ENCODE results near the gene BRK1. TPM values are rescaled to one million over a fixed set of nuclear protein-coding genes. Genes with fewer than 3 reads are reported as not detected.

Gene BRK1
- total RNA-seq, 2 donors from 2014 or later, result 55.0 to 126 TPM

GRCh38 chr3:10142707-10143560 lies 27.5 kb downstream of the BRK1 start:
- ATAC-seq (ENCODE audit: insufficient number of reproducible peaks, low FRiP score, low read depth) (no peak), DNase-seq (ENCODE audit: low spot score) (no peak)
- Histone ChIP-seq H3K27ac (peak overlapping the region in 1 of 2 donors; percentile 95), H3K4me1 (ENCODE audit: control insufficient read depth in 1 of 2, low read depth in 2 of 2) (peaks cover 26 to 28% of the 10 kb centered on the region in 2 donors), H3K36me3 (peaks cover 6% of the 10 kb centered on the region), H3K27me3 (replicated peaks; ENCODE audit: insufficient read depth) (no peaks in the 10 kb centered on the region), H3K4me3 (peak overlapping the region; percentile 97), H3K9me3 (no peaks in the 10 kb centered on the region)
- TF ChIP-seq CTCF (IDR thresholded peaks at IDR 0.05), result no peak

GRCh38 chr3:10145685-10146084 lies 30.2 kb downstream of the BRK1 start:
- peaks cover 24% of the 10 kb centered on the region for H3K36me3 ChIP-seq
- no peaks in the 10 kb centered on the region for H3K9me3 ChIP-seq
- ATAC-seq (ENCODE audit: insufficient number of reproducible peaks, low FRiP score, low read depth), result no peak
- no peak for TF ChIP-seq CTCF (IDR thresholded peaks at IDR 0.05)
- peaks cover 26 to 28% of the 10 kb centered on the region in 2 donors for H3K4me1 ChIP-seq (ENCODE audit: control insufficient read depth in 1 of 2, low read depth in 2 of 2)
- H3K4me3 ChIP-seq, result no peak overlapping the region
- DNase-seq (ENCODE audit: low spot score), result no peak
- H3K27ac ChIP-seq, result no peak overlapping the region
- no peaks in the 10 kb centered on the region for H3K27me3 ChIP-seq (replicated peaks; ENCODE audit: insufficient read depth)

DNA sequence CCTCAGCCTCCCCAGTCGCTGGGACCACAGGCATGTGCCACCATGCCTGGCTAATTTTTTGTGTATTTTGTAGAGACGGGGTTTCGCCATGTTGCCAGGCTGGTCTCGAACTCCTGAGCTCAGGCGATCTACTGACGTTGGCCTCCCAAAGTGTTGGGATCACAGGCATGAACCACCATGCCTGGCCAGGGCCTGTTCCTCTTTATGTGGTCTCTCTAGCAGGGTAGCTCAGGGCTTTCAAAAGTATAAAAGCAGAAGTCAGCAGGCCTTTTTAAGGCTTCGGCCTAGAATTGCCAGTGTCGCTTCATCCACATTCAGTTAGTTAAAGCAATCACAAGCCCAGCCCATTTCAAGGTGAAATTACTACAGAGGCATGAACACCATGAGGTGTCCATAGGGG lies 33.8 kb downstream of the BRK1 start:
- no peak for TF ChIP-seq CTCF (IDR thresholded peaks at IDR 0.05)

DNA sequence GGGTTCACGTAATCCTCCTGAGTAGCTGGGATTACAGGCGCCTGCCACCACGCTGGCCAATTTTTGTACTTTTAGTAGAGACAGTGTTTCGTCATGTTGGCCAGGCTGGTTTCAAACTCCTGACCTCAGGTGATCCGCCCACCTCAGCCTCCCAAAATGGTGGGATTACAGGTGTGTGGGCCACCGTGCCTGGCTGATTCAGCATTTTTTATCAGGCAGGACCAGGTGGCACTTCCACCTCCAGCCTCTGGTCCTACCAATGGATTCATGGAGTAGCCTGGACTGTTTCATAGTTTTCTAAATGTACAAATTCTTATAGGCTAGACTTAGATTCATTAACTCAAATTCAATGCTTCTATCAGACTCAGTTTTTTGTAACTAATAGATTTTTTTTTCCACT lies 35.5 kb downstream of the BRK1 start:
- peaks cover 40% of the 10 kb centered on the region for H3K36me3 ChIP-seq

More for the DNA sequence above, 33.8 kb downstream of the BRK1 start:
- ATAC-seq (ENCODE audit: insufficient number of reproducible peaks, low FRiP score, low read depth), result no peak
- no peaks in the 10 kb centered on the region for H3K9me3 ChIP-seq
- no peak overlapping the region for H3K27ac ChIP-seq
- no peak overlapping the region for H3K4me3 ChIP-seq
- H3K27me3 ChIP-seq (replicated peaks; ENCODE audit: insufficient read depth), result no peaks in the 10 kb centered on the region
- peaks cover 9% of the 10 kb centered on the region in 2 donors for H3K4me1 ChIP-seq (ENCODE audit: control insufficient read depth in 1 of 2, low read depth in 2 of 2)
- no peak for DNase-seq (ENCODE audit: low spot score)
- H3K36me3 ChIP-seq, result peaks cover 40% of the 10 kb centered on the region

More for the DNA sequence above, 35.5 kb downstream of the BRK1 start:
- H3K4me1 ChIP-seq (ENCODE audit: control insufficient read depth in 1 of 2, low read depth in 2 of 2), result peaks cover 0 to 3% of the 10 kb centered on the region in 2 donors
- ATAC-seq (ENCODE audit: insufficient number of reproducible peaks, low FRiP score, low read depth), result no peak
- no peaks in the 10 kb centered on the region for H3K27me3 ChIP-seq (replicated peaks; ENCODE audit: insufficient read depth)
- H3K4me3 ChIP-seq, result no peak overlapping the region
- no peak for DNase-seq (ENCODE audit: low spot score)
- no peak for TF ChIP-seq CTCF (IDR thresholded peaks at IDR 0.05)
- no peaks in the 10 kb centered on the region for H3K9me3 ChIP-seq
- H3K27ac ChIP-seq, result no peak overlapping the region

Measured in thoracic aorta (tissue), 2 donors.